ENCODE measurements around the gene ACR. TPM values are rescaled to one million over a fixed set of nuclear protein-coding genes. Genes with fewer than 3 reads are reported as not detected.

ACR gene
- total and polyA plus RNA-seq, 2 of the 8 experiments (the other 6 are each of a cell fraction or from before 2014, with no cell fraction given), result 0.56 TPM; not detected in 1

GRCh38 chr22:50700387-50701075 is 37.5 kb upstream of the ACR start (continued):
- no peak for TF ChIP-seq CHD7 (IDR thresholded peaks at IDR 0.05; ENCODE audit: insufficient replicate concordance, low read length)
- TF ChIP-seq KDM1A (IDR thresholded peaks at IDR 0.05; ENCODE audit: borderline replicate concordance, low read length), result no peak

All from H1 (cell line).